NCI-H226 (cell line): Measurements from ENCODE around the gene GLRA3.
A peak's percentile ranks its signal among the peaks of the same experiment; 100 is the strongest.
"Not testable (repeated sequence)": the region's sequence is repeated elsewhere in the genome, so short reads cannot be mapped to it uniquely, and the experiment has no call there.

Source experiments
- DNase-seq: peaks from one replicate; pipeline ENCODE4 v3.0.0-alpha.2; 2015

The GLRA3 gene

DNA sequence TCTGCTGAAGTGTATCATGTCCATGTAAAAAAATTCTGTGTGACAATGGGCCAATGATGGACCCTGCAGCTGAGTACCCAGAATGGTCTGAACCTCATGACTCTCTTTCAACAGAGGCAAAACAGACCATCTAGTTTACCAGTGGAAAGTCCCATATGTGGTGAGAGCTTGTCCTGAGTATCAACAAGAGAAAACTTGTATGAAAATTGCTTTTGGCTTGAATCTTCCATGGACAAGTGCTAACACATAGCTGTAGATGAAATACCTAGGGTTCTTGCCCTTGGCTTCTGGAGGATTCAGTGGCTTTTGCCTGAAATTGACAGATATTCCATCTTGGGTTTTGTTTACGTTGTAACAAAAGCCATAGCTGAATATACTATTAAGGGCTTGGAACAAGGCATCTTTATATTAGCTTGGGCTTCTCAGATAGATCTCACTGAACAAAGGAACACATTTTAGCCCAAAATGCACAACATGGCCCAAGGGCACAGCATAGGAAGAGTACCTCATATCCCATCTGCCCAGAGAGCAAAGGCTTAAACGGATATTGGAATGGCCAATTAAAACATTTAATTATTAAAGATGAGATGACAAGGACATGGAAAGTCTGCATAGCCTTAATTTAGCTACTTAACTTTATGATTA is 178.2 kb downstream of the GLRA3 start:
- DNase-seq, result no peak

GRCh38 chr4:174648812-174649211 is 180.2 kb downstream of the GLRA3 start:
- no peak for DNase-seq

GRCh38 chr4:174646326-174646725 is 182.7 kb downstream of the GLRA3 start:
- no peak for DNase-seq

DNA sequence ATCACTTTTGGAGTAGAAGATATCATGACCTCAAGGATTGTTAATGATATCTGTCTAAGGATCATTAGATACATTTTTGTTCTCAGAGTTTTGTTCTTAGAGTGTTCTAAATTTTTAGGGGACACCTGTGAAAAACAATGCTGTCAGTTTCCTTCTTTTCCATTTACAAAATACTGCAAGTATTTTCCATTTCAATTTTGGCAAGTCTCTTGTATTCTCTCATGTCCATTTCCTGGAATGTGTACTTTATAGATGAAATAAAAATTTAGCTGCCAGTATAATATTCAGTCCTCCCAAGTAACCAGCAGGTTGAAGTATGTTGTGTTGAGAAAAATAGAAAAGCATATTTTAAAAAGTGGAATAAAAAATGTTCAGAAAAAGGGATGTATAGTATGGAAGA is 188.9 kb downstream of the GLRA3 start:
- no peak for DNase-seq

DNA sequence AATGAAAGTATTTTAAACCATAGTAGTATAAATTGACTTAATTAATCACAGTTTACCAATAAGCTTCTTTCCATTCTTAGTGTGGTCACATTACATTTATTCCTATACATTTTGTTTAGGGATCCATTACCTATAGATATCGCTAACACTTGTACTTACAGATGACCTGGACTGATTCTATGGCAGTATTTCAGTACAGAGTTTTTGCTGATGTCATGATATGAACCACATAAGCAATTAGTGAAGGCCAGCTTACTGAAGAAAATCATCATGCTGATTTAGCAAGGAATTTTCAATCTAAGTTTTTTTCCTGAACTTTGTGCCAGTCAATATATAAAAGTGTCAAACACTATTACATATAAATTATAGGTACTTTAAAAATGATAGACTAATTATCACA is 193.3 kb downstream of the GLRA3 start:
- DNase-seq, result no peak

DNA sequence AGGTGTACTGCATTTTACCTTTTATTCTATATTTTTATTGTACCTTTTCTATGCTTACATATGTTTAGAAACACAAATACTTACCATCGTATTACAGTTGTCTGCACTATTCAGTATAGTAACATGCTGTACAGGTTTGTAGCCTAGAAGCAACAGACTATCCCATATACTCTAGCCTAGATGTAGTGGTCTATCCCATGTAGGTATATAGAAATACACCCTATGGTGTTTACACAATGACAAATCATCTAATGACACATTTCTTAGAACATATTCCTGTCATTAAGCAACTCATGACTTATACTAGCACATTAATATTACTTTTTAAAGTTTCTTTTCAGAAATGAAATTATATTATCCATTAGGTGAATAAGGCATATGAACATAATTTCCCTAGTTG is 195.6 kb downstream of the GLRA3 start:
- no peak for DNase-seq

DNA sequence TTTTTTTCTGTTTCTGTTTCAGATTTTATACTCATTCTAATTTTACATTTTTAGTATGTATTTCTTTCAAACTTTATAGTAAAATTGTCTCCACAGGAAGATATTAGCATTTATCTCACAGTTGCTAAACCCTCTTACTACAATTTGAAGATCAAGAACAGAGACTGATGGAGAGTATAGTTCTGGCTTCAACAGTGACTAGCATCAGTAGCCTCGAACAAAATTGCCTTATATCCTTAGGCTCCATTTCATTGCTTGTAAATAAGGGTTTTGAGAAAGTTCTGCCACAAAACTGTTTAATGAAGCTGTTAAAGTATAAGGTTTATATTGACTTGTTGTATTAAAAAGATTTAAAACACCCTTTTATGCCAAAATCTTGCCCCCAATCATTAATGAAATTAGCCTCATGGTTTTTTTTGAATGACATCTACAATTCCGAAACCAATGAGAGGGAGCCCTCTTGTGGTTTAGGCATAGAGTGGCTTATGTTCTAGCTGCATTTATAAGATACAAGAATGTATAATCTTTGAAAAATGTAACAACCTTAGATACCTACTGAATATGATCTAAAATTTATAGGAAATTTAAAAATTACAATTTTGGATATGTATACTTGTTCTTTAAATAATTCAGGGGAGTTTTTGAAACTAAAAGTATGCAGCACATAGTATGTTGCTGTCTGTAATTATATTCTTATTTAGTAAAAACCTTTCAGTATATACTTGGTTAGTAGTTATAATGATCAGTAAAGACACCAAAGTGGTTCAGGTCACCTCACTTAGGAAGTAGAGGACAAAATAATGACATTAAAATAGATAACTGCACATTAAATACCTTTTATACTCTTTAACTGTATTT is 196.9 kb downstream of the GLRA3 start:
- no peak for DNase-seq

DNA sequence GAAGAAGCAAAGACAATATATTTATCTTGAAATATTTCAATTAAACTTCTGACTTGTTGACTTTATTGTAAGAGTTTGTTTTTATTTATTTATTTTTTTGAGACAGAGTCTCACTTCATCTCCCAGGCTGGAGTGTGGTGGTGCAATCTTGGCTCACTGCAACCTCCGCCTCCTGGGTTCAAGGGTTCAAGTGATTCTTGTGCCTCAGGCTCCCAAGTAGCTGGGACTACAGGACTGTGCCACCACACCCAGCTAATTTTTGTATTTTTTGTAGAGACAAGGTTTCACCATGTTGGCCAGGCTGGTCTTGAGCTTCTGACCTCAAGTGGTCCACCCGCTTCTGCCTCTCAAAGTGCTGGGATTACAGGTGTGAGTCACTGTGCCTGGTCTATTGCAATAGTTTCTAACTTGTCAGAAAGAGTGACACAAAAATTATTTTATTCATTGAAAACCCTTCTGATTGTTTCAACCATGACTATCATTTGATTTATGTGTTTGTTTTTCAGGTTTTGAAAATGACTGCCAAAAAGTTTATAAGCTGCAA is 199.1 kb downstream of the GLRA3 start:
- DNase-seq, result not testable (repeated sequence)

GRCh38 chr4:174629265-174629664 is 199.8 kb downstream of the GLRA3 start:
- DNase-seq, result no peak

GRCh38 chr4:174628191-174628590 is 200.9 kb downstream of the GLRA3 start:
- DNase-seq, result no peak

GRCh38 chr4:174627473-174627872 is 201.6 kb downstream of the GLRA3 start:
- DNase-seq, result no peak

DNA sequence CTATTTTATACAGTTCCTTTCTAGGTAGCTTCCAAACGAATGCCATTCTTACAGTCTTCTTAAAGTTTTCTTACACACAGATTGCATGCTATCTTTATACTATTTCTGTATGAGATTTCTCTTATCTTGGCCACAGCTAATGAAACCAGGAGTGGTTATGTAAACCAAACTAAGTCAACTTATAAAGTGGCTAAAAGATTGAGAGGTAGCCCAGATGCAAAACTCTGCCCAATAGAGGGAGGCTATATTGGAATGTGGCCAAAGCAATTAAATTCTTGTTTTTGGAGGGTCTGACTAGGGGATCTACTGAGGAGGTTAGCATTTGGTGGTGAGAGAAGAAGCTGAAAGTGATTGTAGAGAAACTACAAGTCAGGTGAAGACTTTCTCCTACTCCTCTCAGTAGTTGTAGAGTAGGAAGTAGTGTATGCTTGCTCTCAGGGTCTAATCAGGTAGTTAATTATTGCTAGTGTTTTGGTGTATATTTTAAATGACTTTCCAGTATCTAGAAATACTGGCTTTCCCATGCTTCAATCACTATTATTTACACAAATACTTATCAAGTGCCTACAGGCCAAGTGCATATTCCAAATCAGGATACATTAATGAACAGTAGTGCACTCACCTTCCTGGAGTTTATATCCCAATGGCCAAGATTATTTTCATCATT is 202.6 kb downstream of the GLRA3 start:
- peak; percentile 11 for DNase-seq

DNA sequence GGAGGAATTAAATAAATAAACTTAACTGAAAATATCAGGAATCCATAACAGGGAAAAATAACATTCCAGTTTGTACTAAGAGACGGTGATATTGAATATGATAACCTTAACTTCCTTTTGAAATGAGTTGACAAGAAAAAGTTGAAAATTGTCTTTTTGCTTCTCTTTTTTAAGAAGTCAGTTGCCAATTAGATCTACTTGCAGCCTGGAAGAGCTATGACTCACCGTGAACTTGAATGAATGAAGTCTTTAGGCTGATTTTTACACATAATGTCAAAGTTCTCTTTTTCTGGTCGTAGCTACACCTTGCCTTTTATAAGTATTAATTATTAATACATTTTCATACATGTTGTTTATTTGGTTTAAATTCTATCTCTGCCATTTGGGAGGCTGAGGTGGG is 212.4 kb downstream of the GLRA3 start:
- no peak for DNase-seq

GRCh38 chr4:174613979-174614378 is 215.1 kb downstream of the GLRA3 start:
- no peak for DNase-seq

DNA sequence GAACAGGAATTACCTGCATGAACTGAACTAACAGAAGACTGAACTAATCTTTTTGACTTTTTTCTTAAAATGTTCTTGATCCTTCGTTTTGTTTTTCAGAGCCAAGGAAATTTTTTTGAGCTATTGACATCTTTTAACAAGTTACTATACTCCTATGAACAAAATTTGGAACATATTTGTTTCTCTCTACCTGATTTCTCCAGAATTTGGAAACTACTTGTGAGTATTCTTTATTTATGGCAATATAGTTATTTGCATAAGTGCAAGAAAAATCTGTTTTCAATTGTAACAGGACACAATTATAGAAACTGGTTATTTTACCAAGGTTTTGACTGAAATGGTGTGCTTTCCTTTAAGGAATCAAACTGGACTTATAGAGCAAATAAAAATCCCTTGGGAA is 217.3 kb downstream of the GLRA3 start:
- DNase-seq, result no peak

- no peak for DNase-seq
Observed at GRCh38 chr4:174607792-174608191, 221.3 kb downstream of the GLRA3 start.

- DNase-seq, result peak; percentile 92
Observed at GRCh38 chr4:174604198-174604597, 224.8 kb downstream of the GLRA3 start.

- DNase-seq, result no peak
Observed at GRCh38 chr4:174600391-174600790, 228.7 kb downstream of the GLRA3 start.

DNA sequence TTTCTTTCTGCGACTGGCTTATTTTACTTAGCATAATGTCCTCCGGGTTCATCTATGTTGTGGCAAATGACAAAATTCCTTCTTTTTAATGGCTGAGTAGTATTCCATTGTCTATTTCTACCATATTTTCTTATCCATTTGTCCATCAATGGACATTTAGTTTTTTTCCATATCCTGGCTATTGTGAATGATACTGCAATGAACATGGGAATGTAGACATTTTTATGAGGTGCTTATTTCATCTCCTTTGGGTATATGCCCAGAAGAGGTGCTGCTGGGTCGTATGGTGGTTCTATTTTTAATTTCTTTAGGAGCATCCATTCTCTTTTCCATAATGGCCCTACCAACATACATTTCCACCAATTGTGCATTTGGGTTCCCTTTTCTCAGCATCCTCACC is 230.2 kb downstream of the GLRA3 start:
- no peak for DNase-seq

DNA sequence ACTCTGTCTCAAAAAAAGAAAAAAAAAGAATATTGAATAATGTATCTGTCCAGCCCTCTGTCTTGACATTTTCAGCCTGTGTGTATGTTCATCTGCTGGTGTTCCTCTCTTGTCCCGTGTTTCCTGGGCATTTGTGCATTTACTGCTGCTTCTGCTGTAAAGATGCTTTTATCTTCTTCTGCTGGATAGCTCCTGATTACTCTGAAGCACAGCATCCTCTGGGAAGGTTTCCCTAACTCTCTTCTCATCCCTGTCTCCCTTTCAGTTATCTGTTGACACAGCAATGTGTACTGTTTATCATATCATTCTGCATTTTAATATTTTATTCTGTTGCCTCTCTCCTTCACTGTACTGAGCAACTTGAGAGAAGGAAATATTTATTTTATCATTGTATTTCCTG is 232.5 kb downstream of the GLRA3 start:
- no peak for DNase-seq

- no peak for DNase-seq
Observed at GRCh38 chr4:174595141-174595929, 233.7 kb downstream of the GLRA3 start.

DNA sequence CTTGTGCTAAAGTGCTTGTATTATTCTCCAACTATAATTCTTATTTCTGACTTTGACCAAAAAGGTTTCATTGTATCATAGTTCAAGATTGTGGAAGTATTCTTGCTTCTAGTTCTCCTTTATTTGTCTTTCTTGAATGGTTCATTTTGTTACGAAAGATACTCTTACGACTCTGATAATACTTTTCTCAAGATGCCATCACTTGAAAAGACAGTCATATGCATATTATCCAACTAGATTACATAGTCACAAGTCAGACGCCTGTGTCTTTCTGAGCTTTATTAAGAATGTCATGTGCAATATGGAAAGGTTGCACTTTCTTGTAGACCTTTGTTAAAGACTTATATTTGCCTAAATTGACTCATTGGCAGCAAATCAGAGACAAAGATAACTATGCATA is 235.3 kb downstream of the GLRA3 start:
- DNase-seq, result no peak

DNA sequence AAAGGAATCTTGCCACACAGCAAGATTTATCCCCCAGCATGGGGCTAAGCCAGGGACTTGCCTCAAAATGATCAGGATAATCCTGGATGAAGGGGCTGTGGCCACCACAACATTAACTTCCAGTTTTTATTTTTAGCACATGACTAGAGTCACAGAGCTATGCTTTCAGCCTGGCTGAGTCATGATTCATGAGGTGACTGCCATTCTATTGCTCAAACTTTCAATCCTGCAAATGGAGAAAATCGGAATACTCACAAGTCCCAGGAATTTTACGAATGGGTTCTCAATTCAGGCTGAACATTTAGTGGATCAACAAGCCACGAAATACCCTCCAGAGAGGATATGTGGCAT is 236.1 kb downstream of the GLRA3 start:
- DNase-seq, result no peak
